ENCODE data around the gene SYCE3.
"Not testable (repeated sequence)": the region's sequence is repeated elsewhere in the genome, so short reads cannot be mapped to it uniquely, and the experiment has no call there.

The SYCE3 gene

DNA sequence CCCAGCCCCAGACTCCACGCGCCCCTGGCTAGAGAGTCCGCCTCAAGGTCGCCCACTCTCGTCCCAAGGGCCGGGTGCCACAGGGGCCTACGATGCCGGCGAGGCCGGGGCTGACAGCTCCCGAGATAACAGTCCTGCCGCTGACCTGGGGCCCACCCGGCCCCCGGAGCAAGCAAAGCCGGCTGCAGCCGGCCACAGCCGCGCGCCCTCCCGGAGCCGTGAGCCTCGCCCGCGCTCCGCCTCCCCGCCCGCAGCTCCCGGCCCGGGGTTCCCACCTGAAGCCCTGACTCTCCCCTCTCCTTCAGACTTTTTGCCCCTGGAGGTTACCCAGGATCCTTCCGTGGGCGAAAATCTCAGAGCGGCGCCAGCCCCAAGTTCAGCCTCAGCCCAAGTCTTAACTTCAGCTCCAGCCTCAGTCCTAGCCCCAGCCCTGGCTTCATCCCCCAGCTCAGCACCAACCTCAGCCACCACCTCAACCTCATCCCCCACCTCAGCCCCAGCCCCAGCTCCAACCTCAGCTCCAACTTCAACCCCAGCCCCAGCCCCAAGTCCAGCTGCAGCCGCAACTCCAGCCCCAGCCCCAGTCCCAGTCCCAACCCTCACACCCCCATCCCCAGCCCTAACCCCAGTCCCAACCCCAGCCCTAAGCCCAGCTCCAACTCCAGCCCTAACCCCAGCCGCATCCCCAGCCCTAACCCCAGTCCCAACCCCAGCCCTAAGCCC is 15.3 kb downstream of the SYCE3 start:
- no peak for DNase-seq

- no peak for DNase-seq
These were observed 16.1 kb downstream of the SYCE3 start for GRCh38 chr22:50546326-50547262.

GRCh38 chr22:50545522-50546325 is 17.0 kb downstream of the SYCE3 start, which contains the start of gene KLHDC7B:
TSS of gene KLHDC7B (plus strand) at chr22:50545899. CDS start at chr22:50546244, 345 bp downstream.
- DNase-seq = no peak

GRCh38 chr22:50544746-50545253 is 17.9 kb downstream of the SYCE3 start:
- peak; percentile 20 for DNase-seq

DNA sequence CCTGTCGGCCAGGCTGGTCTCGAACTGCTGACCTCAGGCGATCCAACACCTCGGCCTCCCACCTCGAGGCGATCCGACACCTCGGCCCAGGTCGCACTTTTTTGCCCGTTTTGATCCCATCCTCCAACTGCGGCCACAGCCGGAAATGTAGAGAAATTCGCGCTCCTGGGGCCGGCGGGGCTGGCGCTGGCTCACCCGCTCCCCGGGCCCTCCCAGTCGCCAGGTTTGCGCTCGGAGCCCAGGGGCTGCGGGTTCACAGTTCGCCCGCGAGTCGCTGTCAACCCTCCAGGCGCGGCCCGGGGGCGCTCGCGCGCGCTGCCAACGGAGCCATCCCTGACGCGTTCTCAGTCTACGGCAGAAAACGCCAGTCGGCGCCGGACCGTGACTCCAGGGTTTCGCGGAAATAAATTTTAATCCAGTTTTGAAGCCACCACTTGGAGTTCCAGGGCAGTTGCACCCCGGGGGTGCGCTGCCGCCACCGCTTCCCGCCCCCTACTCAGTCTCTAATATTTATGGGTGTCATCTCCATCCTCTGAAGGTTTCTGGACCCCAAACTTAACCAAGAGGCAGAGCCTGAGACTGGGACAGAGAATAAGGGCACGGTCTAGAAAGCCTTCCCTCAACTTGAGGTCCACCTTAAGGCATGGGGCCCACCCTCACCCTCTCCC is 18.5 kb downstream of the SYCE3 start:
- peak; percentile 92 for DNase-seq

DNA sequence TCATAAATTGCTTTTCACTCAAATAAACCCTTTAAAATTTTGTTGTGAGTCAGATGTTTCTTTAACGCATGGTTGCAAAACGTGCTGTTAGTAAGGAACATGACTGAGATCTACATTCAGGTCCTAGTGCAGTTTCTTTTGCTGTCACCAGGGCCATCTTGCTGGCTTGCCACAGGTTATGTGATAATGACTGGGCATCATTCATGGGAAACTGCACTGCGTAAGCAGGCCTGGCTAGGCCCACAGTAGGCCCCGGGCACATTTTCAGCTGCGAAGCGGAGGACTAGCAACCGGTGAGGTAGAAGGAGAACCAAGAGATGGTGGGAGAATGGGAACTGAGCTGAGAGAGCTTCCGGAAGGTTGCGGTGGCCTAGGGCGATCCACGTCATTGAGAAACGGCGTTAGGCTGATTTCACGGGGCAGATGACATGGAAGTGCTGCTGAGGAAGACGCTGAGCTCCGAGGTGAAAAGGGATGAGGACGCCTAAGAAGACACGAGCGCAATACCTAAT is 20.2 kb downstream of the SYCE3 start:
- DNase-seq = no peak

DNA sequence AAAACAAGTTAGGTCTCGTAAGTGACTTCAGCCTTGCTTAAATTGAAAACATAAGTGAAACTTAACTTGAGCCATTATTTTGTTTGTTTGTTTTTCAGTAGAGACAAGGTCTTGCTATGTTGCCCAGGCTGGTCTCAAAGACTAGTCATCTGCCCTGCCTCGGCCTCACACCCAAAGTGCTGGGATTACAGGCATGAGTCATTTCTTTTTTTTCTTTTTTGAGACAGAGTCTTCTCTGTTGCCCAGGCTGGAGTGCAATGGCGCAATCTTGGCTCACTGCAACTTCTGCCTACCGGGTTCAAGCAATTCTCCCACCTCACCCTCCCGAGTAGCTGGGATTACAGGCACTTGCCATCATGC is 21.1 kb downstream of the SYCE3 start:
- DNase-seq = not testable (repeated sequence)

DNA sequence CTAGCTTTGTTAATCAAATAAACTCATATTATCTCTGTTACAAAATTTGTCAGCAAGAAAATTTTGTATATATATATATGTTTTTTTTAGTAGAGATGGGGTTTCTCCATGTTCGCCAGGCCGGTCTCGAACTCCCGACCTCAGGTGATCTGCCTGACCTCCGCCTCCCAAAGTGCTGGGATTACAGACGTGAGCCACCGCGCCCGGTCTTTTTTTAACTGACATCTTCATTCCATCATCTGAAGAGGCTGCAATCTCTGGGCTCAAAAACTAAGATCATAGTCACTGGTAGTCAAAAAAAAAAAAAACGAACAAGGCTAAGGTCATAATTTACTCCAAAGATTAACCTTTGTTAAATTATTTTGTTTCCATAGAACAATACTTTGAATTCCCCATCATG is 22.3 kb downstream of the SYCE3 start:
- DNase-seq = no peak

- no peak for DNase-seq
These were observed 25.0 kb downstream of the SYCE3 start for GRCh38 chr22:50537765-50538164.

DNA sequence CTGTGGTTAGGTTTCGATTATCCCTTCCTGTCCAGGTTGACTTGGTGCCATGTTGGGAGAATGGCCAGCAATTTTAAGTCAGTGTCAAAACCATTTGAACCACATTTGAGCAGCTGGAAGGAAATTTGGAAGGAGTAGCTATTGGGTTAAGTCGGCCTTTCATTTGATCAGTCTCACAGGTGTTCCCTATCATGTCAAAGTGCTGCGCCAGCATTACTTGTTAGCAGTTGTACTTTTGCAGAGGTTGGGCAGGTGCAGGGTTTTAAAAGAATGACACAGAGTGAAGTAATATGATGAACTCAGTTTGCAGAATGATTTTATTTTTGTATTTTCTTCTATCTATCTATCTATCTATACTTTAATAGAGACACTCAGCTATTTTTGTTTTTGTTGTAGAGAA is 26.5 kb downstream of the SYCE3 start:
- DNase-seq = peak; percentile 95

GRCh38 chr22:50535113-50535512 is 27.6 kb downstream of the SYCE3 start:
- DNase-seq = no peak

DNA sequence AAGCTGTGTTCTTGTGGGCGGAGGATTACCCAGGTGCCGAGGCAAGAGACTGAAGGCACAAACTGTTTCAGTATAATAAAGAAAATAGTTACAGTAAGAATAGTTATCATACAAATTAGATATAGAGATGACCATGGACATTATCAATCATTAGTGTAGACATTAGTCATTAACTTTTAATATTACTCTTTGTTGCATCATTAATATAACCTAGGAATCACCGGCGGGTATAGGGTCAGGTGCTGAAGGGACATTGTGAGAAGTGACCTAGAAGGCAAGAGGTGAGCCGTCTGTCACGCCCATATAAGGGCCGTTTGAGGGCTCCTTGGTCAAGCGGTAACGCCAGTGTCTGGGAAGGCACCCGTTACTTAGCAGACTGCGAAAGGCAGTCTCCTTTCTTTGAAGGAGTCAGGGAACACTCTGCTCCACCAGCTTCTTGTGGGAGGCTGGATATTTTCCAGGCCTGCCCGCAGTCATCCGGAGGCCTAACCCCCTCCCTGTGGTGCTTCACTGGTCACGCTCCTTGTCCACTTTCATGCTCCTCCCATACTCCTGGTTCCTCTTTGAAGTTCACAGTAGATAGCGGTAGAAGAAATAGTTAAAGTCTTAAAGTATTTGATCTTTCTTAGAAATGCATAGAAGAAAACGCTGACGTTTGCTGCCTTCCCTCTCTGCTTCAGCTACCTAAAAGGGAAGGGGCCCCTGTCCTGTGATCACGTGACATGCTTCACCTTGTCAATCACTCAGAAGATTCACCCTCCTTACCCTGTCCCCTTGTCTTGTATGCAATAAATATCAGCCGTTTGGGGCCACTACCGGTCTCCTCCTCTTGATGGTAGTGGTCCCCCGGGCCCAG is 28.6 kb downstream of the SYCE3 start:
- peak; percentile 87 for DNase-seq

GRCh38 chr22:50532824-50533796 is 29.6 kb downstream of the SYCE3 start:
- DNase-seq = no peak

DNA sequence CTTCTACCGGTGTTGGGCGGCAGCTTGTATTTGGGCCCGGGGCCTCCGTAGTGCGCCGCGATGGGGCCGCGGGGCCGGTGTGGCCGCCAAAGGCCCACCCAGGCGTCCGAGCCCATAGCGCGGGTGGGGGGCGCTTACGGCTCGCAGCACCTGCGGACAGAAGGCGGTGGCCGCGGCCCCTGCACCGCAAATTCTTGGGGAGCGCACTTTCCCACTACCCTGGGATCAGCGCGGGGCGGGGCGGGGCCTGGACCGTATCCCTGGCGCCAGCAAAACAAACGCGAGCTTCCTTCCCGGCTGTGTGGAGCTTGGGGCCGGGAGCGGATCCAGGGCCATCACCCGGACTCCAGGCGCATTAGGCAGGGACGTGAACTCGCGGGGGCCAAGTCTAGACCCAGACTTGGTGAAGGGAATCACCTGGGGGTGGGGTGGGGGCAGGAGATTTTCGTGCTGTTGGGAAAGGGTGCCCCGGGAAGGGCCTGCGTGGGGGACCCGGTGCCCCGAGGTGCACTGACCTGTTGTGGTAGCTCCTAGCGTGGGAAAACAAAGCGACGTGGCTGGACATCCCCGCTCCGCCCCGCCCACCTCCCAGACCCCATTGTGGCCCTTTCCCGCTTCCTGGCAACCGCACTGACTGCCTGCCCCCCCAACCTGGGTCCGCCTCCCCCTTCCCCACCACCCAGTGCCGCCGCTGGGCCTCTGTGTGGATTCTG is 30.6 kb downstream of the SYCE3 start:
- DNase-seq = no peak

GRCh38 chr22:50531546-50531961 is 31.2 kb downstream of the SYCE3 start:
- DNase-seq = peak; percentile 88

GRCh38 chr22:50530877-50531545 is 31.7 kb downstream of the SYCE3 start:
- DNase-seq = peak; percentile 92

DNA sequence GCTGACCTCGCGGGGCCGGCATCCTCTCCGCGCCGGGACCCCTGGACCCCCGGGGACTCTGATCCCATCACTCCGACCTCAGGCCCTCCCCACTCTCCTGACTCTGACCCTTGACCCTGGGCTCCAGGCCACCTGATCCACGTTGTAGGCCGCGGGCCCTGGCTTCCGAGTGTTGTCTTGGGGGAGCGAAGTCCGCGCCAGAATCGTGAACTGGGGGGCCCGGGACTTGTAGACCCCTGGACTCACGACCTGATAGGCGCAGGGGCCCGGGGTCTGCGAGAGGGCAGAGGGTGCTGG is 32.2 kb downstream of the SYCE3 start:
- no peak for DNase-seq

- DNase-seq = peak; percentile 91
These were observed 32.7 kb downstream of the SYCE3 start, which contains the start of gene TYMP for GRCh38 chr22:50529897-50530579. TSS of gene TYMP (minus strand) at chr22:50530012. CDS start at chr22:50529709, 303 bp downstream.

Data from RPMI8226 (cell line).